D721Med (cell line): ENCODE data around the gene PSKH1.
"Not testable (repeated sequence)": the region's sequence is repeated elsewhere in the genome, so short reads cannot be mapped to it uniquely, and the experiment has no call there.

Experiments used
- DNase-seq: peaks from one replicate; pipeline ENCODE4 v3.0.0; 2011; ENCODE audit warnings: low spot score; ENCODE audit not compliant: insufficient read length
- FAIRE-seq: peaks from 2 replicates; lab custom pipeline; 2011; peaks lifted over from hg19 to GRCh38; lab: Jason Lieb, UNC
- CTCF ChIP-seq: IDR thresholded peaks from 2 replicates; pipeline ENCODE4 v1.5.1; 2012; ENCODE audit warnings: mild to moderate bottlenecking, control low read depth; ENCODE audit not compliant: insufficient read depth; ENCODE audit errors: missing control alignments

Gene PSKH1

DNA sequence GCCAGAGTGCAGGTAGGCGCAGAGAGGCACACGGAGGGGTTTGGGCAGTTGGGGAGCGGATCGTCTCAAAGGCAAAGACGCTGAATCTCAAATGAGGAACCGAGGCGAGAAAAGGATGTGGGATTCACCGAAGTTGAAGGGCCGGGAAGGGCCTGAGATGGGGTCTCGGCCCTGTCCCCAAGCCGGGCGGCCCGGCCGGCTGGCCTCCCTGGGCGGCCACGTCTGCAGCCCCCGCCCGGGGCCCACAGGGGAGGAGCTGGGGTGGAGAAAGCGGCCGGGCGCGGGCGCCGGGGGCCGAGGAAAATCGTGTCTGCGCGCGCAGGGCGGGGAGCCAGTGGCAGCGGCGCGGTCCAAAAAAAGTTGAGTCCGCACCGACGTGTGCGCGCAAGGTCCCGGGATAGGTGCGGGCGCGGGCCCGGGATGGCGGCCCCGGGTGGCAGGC, 74.9 kb downstream of the PSKH1 start:
- TF ChIP-seq CTCF = no peak
- no peak for DNase-seq
- FAIRE-seq = no peak

DNA sequence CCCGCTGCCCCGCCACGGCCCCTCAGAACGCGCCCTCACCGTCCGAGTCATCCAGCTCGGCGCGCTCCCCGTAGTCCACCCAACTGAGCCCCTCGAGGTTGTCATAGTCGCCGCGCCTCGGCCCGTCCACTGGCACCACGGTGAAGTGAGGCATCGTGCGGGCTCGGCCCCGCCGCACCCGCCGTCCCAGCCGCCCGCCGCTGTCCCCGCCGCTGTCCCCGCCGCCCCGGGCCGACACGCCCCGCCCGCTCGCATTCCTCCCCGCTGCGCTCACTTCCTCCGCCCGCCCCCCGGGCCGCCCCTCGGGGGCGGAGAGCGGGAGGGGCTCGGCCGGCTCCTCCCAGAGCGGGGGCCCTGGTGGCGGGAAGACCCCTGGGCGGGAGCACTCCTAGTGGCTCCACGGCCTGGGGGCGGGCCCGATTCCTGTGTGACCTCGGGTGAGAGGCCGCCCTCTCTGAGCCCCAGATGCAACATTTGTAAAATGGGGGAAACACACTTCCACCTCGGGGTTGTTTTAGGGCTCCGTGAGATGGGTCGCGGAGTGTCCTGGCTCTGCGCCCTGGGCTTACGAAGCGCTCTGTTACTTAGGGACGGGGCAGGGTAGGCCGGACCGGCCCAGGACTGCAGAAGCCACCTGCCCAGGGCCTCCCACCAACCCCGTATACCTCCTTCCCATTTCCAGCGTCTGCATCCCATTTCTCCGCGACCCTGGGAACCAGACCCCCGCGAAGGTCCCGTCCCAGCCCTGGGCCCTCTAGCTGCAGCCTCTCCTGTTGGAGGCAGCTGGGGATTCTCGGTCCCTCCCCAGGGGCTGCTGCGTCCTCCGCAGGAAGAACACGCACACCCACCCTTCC, 75.6 kb downstream of the PSKH1 start, which contains the start of gene SLC12A4:
Gene SLC12A4, minus strand, starts transcription at position 238 of the 854 bp plus-strand sequence. Its CDS starts 84 bp downstream, at position 154.
- no peak for FAIRE-seq
- DNase-seq = peak; percentile 76
- TF ChIP-seq CTCF = no peak

DNA sequence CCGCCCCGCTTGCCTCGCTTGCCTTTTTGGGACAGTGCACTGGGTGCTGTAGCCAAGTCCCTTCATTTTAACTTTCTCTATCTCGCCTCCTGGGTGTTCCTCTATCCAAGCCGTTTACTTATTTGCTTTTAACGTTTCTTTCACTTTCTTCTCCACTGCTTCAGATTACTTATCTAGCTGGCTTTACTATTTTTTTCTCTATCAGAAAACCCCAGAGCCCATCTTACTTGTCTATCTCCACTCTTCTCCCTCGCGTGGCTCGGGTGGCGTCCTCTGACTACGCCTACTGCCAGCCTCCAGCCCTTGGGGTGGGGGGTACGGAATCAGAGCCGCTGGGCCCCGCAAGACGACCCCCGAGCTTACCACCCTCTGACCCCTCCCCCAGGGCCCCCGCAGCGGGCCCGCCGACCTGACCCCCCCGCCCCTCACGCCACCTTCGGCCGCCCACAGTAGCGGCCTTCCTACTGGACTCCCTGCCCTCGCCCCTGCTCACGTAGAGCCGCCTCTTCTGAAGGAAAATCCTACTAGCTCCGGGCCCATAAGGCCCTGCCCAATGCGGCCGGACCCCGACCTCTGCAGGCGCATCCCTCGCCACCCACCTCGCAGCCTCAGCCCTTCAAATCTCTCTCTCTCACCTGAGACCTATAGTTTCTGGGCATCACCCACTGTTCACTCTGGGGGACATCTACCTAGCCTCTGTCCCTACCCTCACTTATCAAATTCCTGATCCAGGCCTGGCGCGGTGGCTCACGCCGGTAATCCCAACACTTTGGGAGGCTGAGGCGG, 76.4 kb downstream of the PSKH1 start:
- DNase-seq (no peak), FAIRE-seq (no peak)
- TF ChIP-seq CTCF = no peak

DNA sequence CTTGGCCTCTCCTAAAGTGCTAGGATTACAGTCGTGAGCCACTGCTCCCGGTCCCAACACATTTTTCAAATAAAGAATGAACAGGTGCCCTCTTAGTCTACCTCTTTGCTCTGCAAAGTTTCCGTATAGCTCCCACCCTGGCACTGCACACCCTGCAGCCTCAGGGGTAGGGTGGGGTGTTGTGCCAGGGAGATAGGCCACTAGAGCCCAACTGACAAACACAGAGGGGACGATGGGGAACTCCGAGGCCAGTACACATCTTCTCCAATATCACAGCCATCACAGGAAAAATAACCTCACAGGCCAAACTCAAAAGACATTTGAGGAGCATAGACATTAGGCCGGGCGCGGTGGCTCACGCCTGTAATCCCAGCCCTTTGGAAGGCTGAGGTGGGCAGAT, 78.1 kb downstream of the PSKH1 start:
- DNase-seq (no peak), FAIRE-seq (no peak)
- TF ChIP-seq CTCF = no peak

DNA sequence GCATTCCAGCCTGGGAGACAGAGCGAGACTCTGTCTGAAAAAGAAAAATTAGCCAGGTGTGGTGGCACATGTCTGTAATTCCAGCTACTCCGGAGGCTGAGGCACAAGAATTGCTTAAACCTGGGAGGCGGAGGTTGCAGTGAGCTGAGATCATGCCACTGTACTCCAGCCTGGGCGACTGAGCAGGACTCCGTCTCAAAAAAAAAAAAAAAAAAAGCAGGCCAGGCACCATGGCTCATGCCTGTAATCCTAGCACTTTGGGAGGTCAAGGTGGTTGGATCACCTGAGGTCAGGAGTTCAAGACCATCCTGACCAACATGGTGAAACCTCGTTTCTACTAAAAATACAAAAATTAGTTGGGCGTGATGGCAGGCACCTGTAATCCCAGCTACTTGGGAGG, 79.2 kb downstream of the PSKH1 start:
- not testable (repeated sequence) for DNase-seq, FAIRE-seq

DNA sequence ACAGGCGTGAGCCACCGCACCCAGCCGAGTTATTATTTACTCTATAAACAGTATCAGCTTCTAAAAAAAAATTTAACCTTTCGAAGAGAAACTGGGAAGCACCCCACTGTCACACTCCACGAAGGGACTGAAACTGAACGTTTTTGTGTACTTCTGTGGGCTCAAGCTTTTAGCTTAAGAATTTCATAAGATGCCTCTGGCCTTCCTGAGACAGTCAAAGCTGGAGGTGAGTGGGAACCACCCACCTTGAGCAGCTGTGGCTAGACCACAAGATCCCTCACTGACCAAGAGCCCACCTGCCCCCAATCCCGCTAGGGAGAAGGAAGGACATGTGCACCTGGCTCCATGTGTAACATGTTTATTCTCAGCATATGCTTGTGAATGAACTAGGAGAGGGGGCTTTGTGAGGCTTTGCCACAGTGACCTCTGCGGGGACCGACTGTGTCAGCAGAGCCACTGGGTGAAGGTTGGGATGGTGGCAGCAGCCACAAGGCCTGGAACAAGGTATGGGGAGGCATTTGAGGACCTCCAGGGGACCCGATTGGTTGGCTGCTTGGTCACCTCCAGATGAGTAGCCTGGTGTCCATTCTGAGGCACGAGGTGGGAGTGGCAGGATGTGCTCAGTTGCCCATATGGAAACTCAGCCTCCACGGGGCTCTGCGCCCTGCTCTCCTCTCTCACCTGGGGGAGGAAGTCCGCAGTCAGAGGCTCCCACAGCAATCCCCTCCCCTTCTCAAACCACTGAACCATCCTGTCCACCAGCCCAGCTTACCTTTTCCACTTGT, 82.5 kb downstream of the PSKH1 start:
- FAIRE-seq (no peak), DNase-seq (no peak)
- TF ChIP-seq CTCF = no peak

DNA sequence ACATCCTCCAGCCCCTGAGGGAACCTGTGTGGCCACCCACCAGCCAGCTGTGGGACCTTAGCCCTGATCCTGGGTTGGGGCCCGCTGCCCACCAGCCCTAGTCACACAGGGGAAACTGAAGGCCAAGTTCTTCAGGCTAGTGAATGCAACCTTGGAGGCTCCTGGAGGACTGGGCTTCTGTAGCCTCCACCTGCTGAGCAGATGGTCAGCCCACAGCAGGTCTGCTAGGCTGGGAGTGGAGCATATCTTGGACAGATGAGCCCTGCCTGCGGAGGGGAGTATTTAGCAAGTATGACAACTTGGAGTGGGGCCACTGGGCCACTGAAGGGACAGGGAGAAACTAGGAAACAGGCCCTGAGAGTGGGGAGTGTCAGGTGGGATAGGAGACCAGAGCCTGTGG, 83.2 kb downstream of the PSKH1 start:
- FAIRE-seq (no peak), DNase-seq (no peak)
- TF ChIP-seq CTCF = no peak
